Measurements from ENCODE around the gene TOX2.

Gene TOX2

DNA sequence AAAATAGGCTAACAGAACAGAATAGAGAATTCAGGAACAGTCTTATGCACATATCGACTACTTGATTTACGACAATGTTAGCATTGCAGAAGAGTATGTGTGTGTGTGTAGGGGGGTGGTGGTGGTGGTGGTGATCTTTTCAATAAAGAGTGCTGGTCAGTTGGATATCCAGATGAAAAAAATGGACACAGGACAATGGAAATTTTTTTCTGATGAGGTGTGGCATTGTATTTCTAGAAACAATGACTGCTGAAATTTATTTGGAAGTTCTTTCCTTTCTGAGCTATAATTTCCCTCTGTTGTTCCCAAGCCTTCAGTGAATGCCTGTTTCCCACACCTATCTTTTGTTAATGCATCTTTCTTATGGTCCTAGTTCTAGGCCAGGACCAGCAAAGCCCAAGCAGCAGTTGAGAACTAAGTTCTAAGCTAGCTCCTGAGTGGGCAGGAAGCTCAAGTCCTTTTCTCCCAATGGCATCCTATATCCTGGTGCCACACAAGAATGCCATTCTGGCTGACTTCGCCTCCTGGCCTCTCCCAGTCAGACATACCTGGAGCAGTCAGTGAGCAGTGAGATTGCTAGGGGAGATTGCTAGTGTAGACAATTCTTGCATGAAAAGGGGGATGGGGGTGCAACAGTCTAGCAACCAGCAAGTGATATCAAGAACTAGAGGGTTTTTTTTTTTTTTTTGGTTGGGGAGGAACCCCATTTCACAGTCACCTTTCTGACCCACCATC is 1.2 kb upstream of the TOX2 start:
- H2AFZ ChIP-seq = no peak overlapping the region
- H3K27me3 ChIP-seq (ENCODE audit: control insufficient read depth, insufficient read depth, low read length) = no peaks in the 10 kb centered on the region
- peaks cover 7% of the 10 kb centered on the region for H3K9me3 ChIP-seq (ENCODE audit: control insufficient read depth, low read length)
- H3K4me2 ChIP-seq (ENCODE audit: low read length) = no peak overlapping the region
- no peak overlapping the region for H3K9ac ChIP-seq
- no peak overlapping the region for H3K4me3 ChIP-seq (ENCODE audit: low read depth, low read length)
- no peaks in the 10 kb centered on the region for H3K79me2 ChIP-seq
- TF ChIP-seq, protein P1, sequence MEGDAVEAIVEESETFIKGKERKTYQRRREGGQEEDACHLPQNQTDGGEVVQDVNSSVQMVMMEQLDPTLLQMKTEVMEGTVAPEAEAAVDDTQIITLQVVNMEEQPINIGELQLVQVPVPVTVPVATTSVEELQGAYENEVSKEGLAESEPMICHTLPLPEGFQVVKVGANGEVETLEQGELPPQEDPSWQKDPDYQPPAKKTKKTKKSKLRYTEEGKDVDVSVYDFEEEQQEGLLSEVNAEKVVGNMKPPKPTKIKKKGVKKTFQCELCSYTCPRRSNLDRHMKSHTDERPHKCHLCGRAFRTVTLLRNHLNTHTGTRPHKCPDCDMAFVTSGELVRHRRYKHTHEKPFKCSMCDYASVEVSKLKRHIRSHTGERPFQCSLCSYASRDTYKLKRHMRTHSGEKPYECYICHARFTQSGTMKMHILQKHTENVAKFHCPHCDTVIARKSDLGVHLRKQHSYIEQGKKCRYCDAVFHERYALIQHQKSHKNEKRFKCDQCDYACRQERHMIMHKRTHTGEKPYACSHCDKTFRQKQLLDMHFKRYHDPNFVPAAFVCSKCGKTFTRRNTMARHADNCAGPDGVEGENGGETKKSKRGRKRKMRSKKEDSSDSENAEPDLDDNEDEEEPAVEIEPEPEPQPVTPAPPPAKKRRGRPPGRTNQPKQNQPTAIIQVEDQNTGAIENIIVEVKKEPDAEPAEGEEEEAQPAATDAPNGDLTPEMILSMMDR (IDR thresholded peaks at IDR 0.05) = no peak
- H3K4me1 ChIP-seq = no peaks in the 10 kb centered on the region
- H3K27ac ChIP-seq = no peak overlapping the region
- no peaks in the 10 kb centered on the region for H3K36me3 ChIP-seq (ENCODE audit: control insufficient read depth, insufficient read depth, low read length)

DNA sequence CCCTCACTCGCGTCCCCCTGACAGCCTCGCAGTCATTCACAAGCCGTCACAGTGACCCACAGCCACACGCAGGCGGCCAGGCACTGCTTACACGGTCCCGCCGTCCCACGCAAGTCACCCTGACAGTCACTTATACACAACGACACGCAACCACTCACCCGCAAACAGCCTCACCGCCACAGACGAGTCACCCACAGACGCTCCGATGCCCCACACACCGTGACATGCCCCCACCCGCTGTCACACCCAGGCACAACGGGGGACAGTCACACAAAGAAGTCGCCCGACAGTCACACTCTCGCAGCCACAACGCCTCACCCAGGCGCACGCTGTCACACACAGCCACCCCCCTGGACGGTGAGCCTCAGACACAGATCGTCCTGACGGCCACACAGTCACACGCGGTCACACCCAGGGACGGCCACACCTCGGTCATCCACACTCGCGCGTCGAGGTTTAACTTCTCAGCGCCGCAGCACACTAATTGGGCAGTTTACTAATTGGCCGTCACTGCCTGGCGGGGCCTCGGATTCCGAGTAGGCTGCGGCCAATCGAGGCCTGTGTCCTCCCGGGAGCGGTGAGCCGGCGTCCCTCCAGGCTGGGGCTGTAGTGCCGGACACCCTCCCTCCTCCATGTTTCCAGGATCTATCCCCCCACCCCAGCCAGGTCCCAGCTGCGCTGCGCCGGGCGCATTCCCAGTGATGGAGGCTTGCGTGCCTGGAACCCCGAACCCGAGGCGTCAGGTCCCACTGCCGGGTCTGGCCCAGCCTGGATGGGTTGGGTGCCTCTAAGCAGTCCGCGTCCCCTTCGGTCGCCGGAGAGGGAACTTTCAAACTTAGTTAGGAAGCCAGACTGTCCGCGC is 790 bp downstream of the TOX2 start:
- H3K9ac ChIP-seq = no peak overlapping the region
- no peaks in the 10 kb centered on the region for H3K27me3 ChIP-seq (ENCODE audit: control insufficient read depth, insufficient read depth, low read length)
- peak overlapping the region; percentile 54 for H3K4me2 ChIP-seq (ENCODE audit: low read length)
- H2AFZ ChIP-seq = peak overlapping the region; percentile 73
- H3K79me2 ChIP-seq = no peaks in the 10 kb centered on the region
- TF ChIP-seq, protein P1 (IDR thresholded peaks at IDR 0.05) = no peak
- H3K4me1 ChIP-seq = no peaks in the 10 kb centered on the region
- H3K4me3 ChIP-seq (ENCODE audit: low read depth, low read length) = peak overlapping the region; percentile 47
- H3K36me3 ChIP-seq (ENCODE audit: control insufficient read depth, insufficient read depth, low read length) = no peaks in the 10 kb centered on the region
- H3K9me3 ChIP-seq (ENCODE audit: control insufficient read depth, low read length) = peaks cover 7% of the 10 kb centered on the region
- H3K27ac ChIP-seq = no peak overlapping the region

DNA sequence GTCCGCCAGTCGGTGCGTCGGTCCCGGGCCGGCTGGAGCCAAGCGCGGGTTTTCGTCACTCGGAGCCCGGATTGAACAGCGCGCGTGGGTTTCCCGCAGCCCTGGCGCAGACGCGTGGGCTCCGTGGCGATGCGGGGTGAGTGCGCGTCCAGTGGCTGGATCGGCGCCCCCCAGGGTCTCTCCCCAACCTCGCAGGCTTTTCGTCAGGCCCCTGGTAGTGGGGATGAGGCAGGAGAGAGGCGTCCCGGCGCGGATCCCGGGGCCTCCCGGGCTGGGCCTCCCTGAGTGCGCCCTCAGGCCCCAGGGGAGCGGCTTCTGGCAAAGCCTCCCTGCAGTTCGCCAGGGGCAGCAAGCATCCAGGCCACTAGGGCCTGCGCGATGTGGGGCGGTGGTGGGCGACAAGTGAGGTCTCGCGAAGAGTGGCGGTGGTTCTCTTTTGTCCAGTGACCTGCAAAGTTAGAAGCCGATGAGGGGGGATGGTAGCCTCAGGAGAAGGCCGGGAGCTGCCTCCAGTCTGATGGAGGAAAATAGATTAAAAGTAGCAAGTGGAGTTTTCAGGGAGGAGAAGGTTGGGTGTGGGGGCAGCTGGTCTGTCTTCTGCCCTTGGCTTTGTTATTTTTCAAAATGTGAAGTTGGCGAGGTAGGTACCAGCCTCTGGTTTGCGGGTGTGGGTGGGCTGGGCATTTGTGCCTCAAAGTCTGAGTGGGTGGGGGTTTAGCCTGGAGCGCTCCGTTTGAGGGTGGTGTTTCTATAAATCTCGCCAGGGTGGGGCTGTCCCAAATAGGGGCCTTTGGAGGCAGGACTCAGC is 1.6 kb downstream of the TOX2 start:
- TF ChIP-seq, protein P1 (IDR thresholded peaks at IDR 0.05) = no peak
- Histone ChIP-seq H3K27ac (no peak overlapping the region), H3K4me3 (ENCODE audit: low read depth, low read length) (no peak overlapping the region), H3K79me2 (no peaks in the 10 kb centered on the region), H3K4me2 (ENCODE audit: low read length) (no peak overlapping the region), H3K9me3 (ENCODE audit: control insufficient read depth, low read length) (peaks cover 7% of the 10 kb centered on the region), H3K36me3 (ENCODE audit: control insufficient read depth, insufficient read depth, low read length) (no peaks in the 10 kb centered on the region), H2AFZ (no peak overlapping the region), H3K9ac (no peak overlapping the region), H3K27me3 (ENCODE audit: control insufficient read depth, insufficient read depth, low read length) (no peaks in the 10 kb centered on the region), H3K4me1 (no peaks in the 10 kb centered on the region)

DNA sequence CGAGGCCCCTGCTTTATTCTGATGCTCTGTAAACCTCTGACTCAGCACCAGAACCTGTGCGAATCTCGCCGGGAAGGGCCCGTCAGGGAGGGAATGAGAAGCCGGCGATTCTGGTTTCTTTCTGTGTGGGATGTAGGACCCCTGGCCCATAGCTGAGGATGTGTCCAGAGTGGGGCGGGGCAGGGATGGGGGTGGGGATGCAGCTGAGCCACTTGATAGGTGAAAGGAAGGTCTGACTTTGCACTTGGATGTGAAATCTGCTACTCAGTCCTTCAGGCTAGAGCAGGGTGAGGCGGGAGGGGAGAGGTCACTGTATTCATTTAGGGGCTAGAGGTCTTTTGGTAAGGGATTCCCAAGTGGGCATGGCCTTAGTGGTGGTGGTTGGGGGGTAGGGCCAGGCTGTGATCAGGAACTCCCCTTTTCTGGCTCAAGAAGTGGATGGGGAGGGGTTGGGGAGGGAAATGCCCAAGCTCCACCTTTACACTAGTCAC is 2.3 kb downstream of the TOX2 start:
- Histone ChIP-seq H3K9me3 (ENCODE audit: control insufficient read depth, low read length) (peaks cover 7% of the 10 kb centered on the region), H2AFZ (no peak overlapping the region), H3K4me2 (ENCODE audit: low read length) (no peak overlapping the region), H3K36me3 (ENCODE audit: control insufficient read depth, insufficient read depth, low read length) (no peaks in the 10 kb centered on the region), H3K9ac (no peak overlapping the region), H3K4me1 (no peaks in the 10 kb centered on the region), H3K4me3 (ENCODE audit: low read depth, low read length) (no peak overlapping the region), H3K79me2 (no peaks in the 10 kb centered on the region), H3K27me3 (ENCODE audit: control insufficient read depth, insufficient read depth, low read length) (no peaks in the 10 kb centered on the region), H3K27ac (no peak overlapping the region)
- TF ChIP-seq, protein P1 (IDR thresholded peaks at IDR 0.05) = no peak

Measured in parathyroid adenoma (tissue), 2 donors.